H1 (cell line): ENCODE data around the gene UBAP2. TPM values are rescaled to one million over a fixed set of nuclear protein-coding genes. Genes with fewer than 3 reads are reported as not detected.

Experiments used
- CTCF ChIA-PET: fragments of 300-600 bp; sonication (Branson Sonifier 250); formaldehyde crosslinking; loops from one replicate; lab custom pipeline; 2021; ENCODE audit not compliant: partially characterized antibody; lab: Charles Lee
- POLR2A ChIA-PET: fragments of 300-600 bp; sonication (Branson Sonifier 250); formaldehyde crosslinking; loops from one replicate; lab custom pipeline; 2021; ENCODE audit warnings: inconsistent platforms; ENCODE audit not compliant: partially characterized antibody; lab: Charles Lee
- DNase-seq, 2 experiments: peaks; one replicate each; pipeline versions ENCODE4 v3.0.0 to v3.0.0-alpha.2; 2010 to 2022; ENCODE audit warnings: low spot score in 2 of 2, low read depth in 1 of 2, mixed read lengths in 1 of 2
- FAIRE-seq: peaks from 2 replicates; lab custom pipeline; 2011; peaks lifted over from hg19 to GRCh38; lab: Jason Lieb, UNC
- H2AFZ ChIP-seq: 2 replicates; pipeline ENCODE4 v1.8.1; 2012; ENCODE audit warnings: low read length, inconsistent platforms
- H2AK5ac ChIP-seq: 2 replicates; pipeline ENCODE4 v1.6.1; 2013; ENCODE audit warnings: low read depth, low read length
- H2BK120ac ChIP-seq: replicated peaks from 2 replicates; pipeline ENCODE3; 2013; ENCODE audit warnings: low read depth, low read length, inconsistent platforms
- H2BK12ac ChIP-seq: 2 replicates; pipeline ENCODE4 v1.6.1; 2013; ENCODE audit warnings: low read depth, low read length
- H2BK15ac ChIP-seq: 2 replicates; pipeline ENCODE4 v1.6.1; 2013; ENCODE audit warnings: low read length
- H2BK20ac ChIP-seq: 2 replicates; pipeline ENCODE4 v1.6.1; 2013; ENCODE audit warnings: low read length
- H2BK5ac ChIP-seq: 2 replicates; pipeline ENCODE4 v1.6.1; 2013; ENCODE audit warnings: low read depth, low read length
- H3K14ac ChIP-seq: 2 replicates; pipeline ENCODE4 v1.6.1; 2013; ENCODE audit warnings: inconsistent platforms; ENCODE audit not compliant: insufficient read length
- H3K18ac ChIP-seq: 2 replicates; pipeline ENCODE4 v1.6.1; 2013; ENCODE audit warnings: low read length; ENCODE audit errors: extremely low read depth
- H3K23ac ChIP-seq: 2 replicates; pipeline ENCODE4 v1.6.1; 2013; ENCODE audit warnings: inconsistent platforms; ENCODE audit not compliant: insufficient read length
- H3K23me2 ChIP-seq: 2 replicates; pipeline ENCODE4 v1.6.1; 2013; ENCODE audit warnings: low read depth, low read length
- H3K27ac ChIP-seq: 2 replicates; pipeline ENCODE4 v1.6.1; 2011; ENCODE audit warnings: low read depth, low read length, inconsistent platforms
- H3K27me3 ChIP-seq, 4 experiments: replicated peaks in 1 of 4; 1 replicate in 1 of 4; 2 replicates in 3 of 4; pipeline versions ENCODE4 v1.6.1 to v1.8.1; 2011 to 2013; ENCODE audit warnings: low read length in 3 of 4, mild to moderate bottlenecking in 3 of 4, inconsistent platforms in 2 of 4, mixed read lengths in 2 of 4, moderate library complexity in 1 of 4; ENCODE audit not compliant: control insufficient read depth in 3 of 4, insufficient read depth in 3 of 4; ENCODE audit errors: extremely low read depth in 1 of 4
- H3K36me3 ChIP-seq, 4 experiments: 2 replicates each; pipeline versions ENCODE4 v1.6.1 to v1.8.1; 2011 to 2013; ENCODE audit warnings: mild to moderate bottlenecking in 4 of 4, low read length in 3 of 4, moderate library complexity in 2 of 4, control low read depth in 1 of 4, inconsistent platforms in 1 of 4; ENCODE audit not compliant: insufficient read depth in 4 of 4, control insufficient read depth in 2 of 4
- H3K4ac ChIP-seq: replicated peaks from 2 replicates; pipeline ENCODE3; 2013; ENCODE audit warnings: low read length, low read depth, mixed read lengths, inconsistent platforms; ENCODE audit not compliant: insufficient read length
- H3K4me1 ChIP-seq, 4 experiments: replicated peaks in 1 of 4; 1 replicate in 1 of 4; 2 replicates in 3 of 4; pipeline versions ENCODE4 v1.6.1 to v1.8.1; 2011 to 2013; ENCODE audit warnings: low read length in 3 of 4, inconsistent platforms in 2 of 4, mixed read lengths in 1 of 4; ENCODE audit not compliant: insufficient read depth in 4 of 4, control insufficient read depth in 3 of 4
- H3K4me2 ChIP-seq, 2 experiments: 2 replicates each; pipeline versions ENCODE4 v1.6.1 to v1.8.1; 2011 to 2013; ENCODE audit warnings: low read depth in 2 of 2, low read length in 2 of 2, control low read depth in 1 of 2, inconsistent platforms in 1 of 2, mild to moderate bottlenecking in 1 of 2; ENCODE audit not compliant: insufficient read depth in 1 of 2
- H3K4me3 ChIP-seq, 4 experiments: fragments of 200-600, 300-600 bp in 1 of 4; sonication (generic), shearing (Covaris generic), sonication (Bioruptor Twin) in 1 of 4; 2 replicates each; pipeline versions ENCODE4 v1.5.1 to v1.8.1; 2011 to 2016; ENCODE audit warnings: low read length in 4 of 4, low read depth in 3 of 4, control low read depth in 2 of 4, inconsistent platforms in 2 of 4, mild to moderate bottlenecking in 2 of 4, mixed read lengths in 1 of 4, moderate library complexity in 1 of 4; ENCODE audit not compliant: insufficient read depth in 2 of 4; ENCODE audit errors: extremely low read depth in 1 of 4
- H3K56ac ChIP-seq: replicated peaks from 2 replicates; pipeline ENCODE3; 2013; ENCODE audit warnings: low read depth, mild to moderate bottlenecking, mixed read lengths, low read length, inconsistent platforms; ENCODE audit not compliant: insufficient read length
- H3K79me1 ChIP-seq: 2 replicates; pipeline ENCODE4 v1.6.1; 2013; ENCODE audit warnings: low read depth, low read length, control low read depth
- H3K79me2 ChIP-seq, 2 experiments: 2 replicates each; pipeline versions ENCODE4 v1.6.1 to v1.8.1; 2012 to 2013; ENCODE audit warnings: low read length in 2 of 2, mild to moderate bottlenecking in 2 of 2, inconsistent platforms in 1 of 2; ENCODE audit not compliant: insufficient read depth in 2 of 2, control insufficient read depth in 1 of 2
- H3K9ac ChIP-seq, 4 experiments: replicated peaks in 1 of 4; 1 replicate in 1 of 4; 2 replicates in 3 of 4; pipeline versions ENCODE4 v1.6.1 to v1.8.1; 2011 to 2013; ENCODE audit warnings: low read depth in 3 of 4, low read length in 3 of 4, control low read depth in 2 of 4, mild to moderate bottlenecking in 2 of 4, moderate library complexity in 2 of 4, inconsistent platforms in 1 of 4; ENCODE audit errors: extremely low read depth in 1 of 4
- H3K9me3 ChIP-seq, 2 experiments: 2 replicates each; pipeline versions ENCODE4 v1.6.1 to v1.8.1; 2012 to 2013; ENCODE audit warnings: mild to moderate bottlenecking in 2 of 2, moderate library complexity in 2 of 2, control low read depth in 1 of 2, inconsistent platforms in 1 of 2, low read depth in 1 of 2, low read length in 1 of 2, mixed read lengths in 1 of 2; ENCODE audit not compliant: insufficient read depth in 2 of 2
- H4K20me1 ChIP-seq, 2 experiments: replicated peaks in 1 of 2; 2 replicates each; pipeline versions ENCODE3 to v1.8.1; 2011 to 2013; ENCODE audit warnings: inconsistent platforms in 2 of 2, low read length in 2 of 2, mild to moderate bottlenecking in 1 of 2; ENCODE audit not compliant: insufficient read depth in 2 of 2, control insufficient read depth in 1 of 2
- H4K5ac ChIP-seq: 2 replicates; pipeline ENCODE4 v1.6.1; 2013; ENCODE audit warnings: low read length, low read depth, mixed read lengths, inconsistent platforms; ENCODE audit not compliant: insufficient read length
- H4K8ac ChIP-seq: 2 replicates; pipeline ENCODE4 v1.8.0; 2013; ENCODE audit warnings: mild to moderate bottlenecking, moderate library complexity, low read length, inconsistent platforms; ENCODE audit not compliant: insufficient read depth; ENCODE audit errors: extremely low read depth
- H4K91ac ChIP-seq: replicated peaks from 2 replicates; pipeline ENCODE3; 2013; ENCODE audit warnings: low read length, mixed read lengths, inconsistent platforms; ENCODE audit not compliant: insufficient read length
- CHD1 ChIP-seq: IDR thresholded peaks from 2 replicates; pipeline ENCODE4 v1.6.1; 2012; ENCODE audit warnings: low read depth, low read length, improper control_type of control experiment
- GTF2F1 ChIP-seq: IDR thresholded peaks from 2 replicates; pipeline ENCODE4 v1.6.1; 2012; ENCODE audit warnings: low read depth, low read length, improper control_type of control experiment, borderline replicate concordance
- WGBS, 2 experiments: shearing (Covaris generic) in 1 of 2; methylation state at CpG; one replicate each; pipeline versions ENCODE4 v1.1.6 to v1.1.7; 2013 to 2015; ENCODE audit warnings: low lambda C conversion rate in 2 of 2, mixed read lengths in 2 of 2, inconsistent platforms in 1 of 2, low coverage in 1 of 2, missing lambda C conversion rate in 1 of 2; ENCODE audit not compliant: insufficient replicate concordance in 2 of 2, insufficient coverage in 1 of 2, insufficient read length in 1 of 2; ENCODE audit errors: extremely low coverage in 1 of 2, missing lambda C conversion rate in 1 of 2; 5-methylcytosine and 5-hydroxymethylcytosine counted together
- long read RNA-seq, 2 experiments: library from RNA in 1 of 2; library from capped mRNA in 1 of 2; stranded (forward); transcript quantifications; one replicate each; pipeline ENCODE4 v2.0.0, GENCODE V29; 2021; ENCODE audit warnings: inconsistent platforms in 1 of 2
- polyA minus RNA-seq, 3 experiments: library from RNA; depleted of rRNA, polyadenylated mRNA; stranded (reverse); fragments of >200 nt; gene quantifications; 1 replicate in 2 of 3; 2 replicates in 1 of 3; pipeline ENCODE4 v1.2.3, GENCODE V29; 2011
- polyA plus RNA-seq, 7 experiments: library from polyadenylated mRNA; depleted of rRNA in 3 of 7; stranded (reverse) in 5 of 7; unstranded in 2 of 7; fragments of >200 nt in 5 of 7; fragments of 200-250 nt in 2 of 7; gene quantifications; 1 replicate in 5 of 7; 2 replicates in 1 of 7; 4 replicates in 1 of 7; pipeline versions ENCODE4 v1.2.1 to v1.2.3, GENCODE V29; 2011 to 2013; ENCODE audit warnings: missing spikeins in 2 of 7, mixed read lengths in 2 of 7
- total RNA-seq: library from RNA; stranded (reverse); fragmentation: NEBNext Ultra II Directional; extraction: Animal tissue kit (Norgen Biotek cat#: 25700); gene quantifications from 2 replicates; pipeline ENCODE4 v1.2.1, GENCODE V29; 2021

Gene UBAP2, protein sequence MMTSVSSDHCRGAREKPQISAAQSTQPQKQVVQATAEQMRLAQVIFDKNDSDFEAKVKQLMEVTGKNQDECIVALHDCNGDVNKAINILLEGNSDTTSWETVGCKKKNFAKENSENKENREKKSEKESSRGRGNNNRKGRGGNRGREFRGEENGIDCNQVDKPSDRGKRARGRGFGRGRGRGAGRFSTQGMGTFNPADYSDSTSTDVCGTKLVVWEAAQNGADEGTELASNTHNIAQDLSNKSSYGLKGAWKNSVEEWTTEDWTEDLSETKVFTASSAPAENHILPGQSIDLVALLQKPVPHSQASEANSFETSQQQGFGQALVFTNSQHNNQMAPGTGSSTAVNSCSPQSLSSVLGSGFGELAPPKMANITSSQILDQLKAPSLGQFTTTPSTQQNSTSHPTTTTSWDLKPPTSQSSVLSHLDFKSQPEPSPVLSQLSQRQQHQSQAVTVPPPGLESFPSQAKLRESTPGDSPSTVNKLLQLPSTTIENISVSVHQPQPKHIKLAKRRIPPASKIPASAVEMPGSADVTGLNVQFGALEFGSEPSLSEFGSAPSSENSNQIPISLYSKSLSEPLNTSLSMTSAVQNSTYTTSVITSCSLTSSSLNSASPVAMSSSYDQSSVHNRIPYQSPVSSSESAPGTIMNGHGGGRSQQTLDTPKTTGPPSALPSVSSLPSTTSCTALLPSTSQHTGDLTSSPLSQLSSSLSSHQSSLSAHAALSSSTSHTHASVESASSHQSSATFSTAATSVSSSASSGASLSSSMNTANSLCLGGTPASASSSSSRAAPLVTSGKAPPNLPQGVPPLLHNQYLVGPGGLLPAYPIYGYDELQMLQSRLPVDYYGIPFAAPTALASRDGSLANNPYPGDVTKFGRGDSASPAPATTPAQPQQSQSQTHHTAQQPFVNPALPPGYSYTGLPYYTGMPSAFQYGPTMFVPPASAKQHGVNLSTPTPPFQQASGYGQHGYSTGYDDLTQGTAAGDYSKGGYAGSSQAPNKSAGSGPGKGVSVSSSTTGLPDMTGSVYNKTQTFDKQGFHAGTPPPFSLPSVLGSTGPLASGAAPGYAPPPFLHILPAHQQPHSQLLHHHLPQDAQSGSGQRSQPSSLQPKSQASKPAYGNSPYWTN
- 72.0 and 75.0 TPM in 2 replicates for total RNA-seq
- 81.4 and 88.2 TPM in 2 replicates for polyA plus RNA-seq (2011; rRNA removed)
- polyA plus RNA-seq (2011; cell fraction: cytosol; rRNA removed), result 37.6 TPM
- polyA plus RNA-seq (2011; cell fraction: nucleus; rRNA removed), result 102 TPM
- polyA plus RNA-seq (2012, experiment 1 of 2), result 50.9 to 59.2 TPM (median 53.6 TPM) in 4 replicates
- polyA plus RNA-seq (2012, experiment 2 of 2), result 24.9 TPM
- polyA plus RNA-seq (2013, experiment 1 of 2), result 45.0 TPM
- polyA plus RNA-seq (2013, experiment 2 of 2), result 43.8 TPM
- polyA minus RNA-seq (2011; rRNA and poly(A)+ RNA removed), result 52.1 and 53.7 TPM in 2 replicates
- 32.0 TPM for polyA minus RNA-seq (2011; cell fraction: cytosol; rRNA and poly(A)+ RNA removed)
- 63.7 TPM for polyA minus RNA-seq (2011; cell fraction: nucleus; rRNA and poly(A)+ RNA removed)
- long read RNA-seq, experiment 1, partial matches to known transcripts, result 25 of 33 reads
- long read RNA-seq, experiment 1, other reads (novel, unspliced or antisense), result 5 of 33 reads
- long read RNA-seq, experiment 2, full-length matches to known transcripts, result 3 of 14 reads
- long read RNA-seq, experiment 2, partial matches to known transcripts, result 9 of 14 reads
- long read RNA-seq, experiment 2, other reads (novel, unspliced or antisense), result 2 of 14 reads

DNA sequence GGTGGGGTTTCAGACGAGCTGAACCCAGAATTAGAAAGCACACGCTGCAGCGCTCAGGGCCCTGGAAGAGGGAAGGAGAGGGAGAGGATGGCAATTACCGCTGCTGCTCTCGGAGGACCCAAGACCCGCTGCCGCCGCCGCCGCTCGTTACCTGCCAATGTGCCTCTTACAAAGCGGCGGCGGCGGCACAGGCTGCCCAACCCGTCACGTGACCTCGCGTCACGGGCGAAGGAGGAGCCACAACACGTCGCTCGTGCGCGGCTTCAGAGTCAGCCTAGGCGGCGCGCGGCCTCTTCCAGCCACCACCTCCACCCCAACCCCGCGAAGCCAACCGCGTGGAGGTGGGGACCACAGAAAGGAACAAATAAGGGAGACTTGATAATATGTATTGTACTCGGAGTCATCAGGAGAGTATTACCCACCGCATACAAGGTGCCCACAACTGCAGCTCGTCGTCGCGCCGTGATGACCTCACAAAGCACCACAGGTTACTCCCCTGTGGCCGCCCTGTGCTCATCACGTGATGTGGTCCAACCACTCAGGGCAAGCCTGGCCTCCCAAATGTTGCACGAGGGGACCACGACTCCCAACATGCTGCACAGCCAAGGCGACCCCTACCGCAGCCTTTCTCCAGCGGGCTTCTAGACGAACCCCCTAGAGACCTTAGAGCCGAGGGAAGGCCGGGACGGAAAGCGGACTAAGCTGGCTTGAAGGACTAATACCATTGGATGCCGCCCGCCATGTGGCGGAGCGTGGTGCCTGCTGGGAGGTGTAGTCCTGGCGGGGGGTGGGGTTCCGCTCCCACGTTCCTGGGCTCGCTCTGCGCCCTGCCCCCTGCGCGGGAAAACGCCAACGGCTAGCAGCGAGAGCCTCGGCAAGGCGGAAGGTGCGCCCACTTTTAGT, at the start of gene UBAP2:
TSS of gene UBAP2 (minus strand) at position 161 of the 903 bp plus-strand sequence. CDS start 31,739 bp downstream, outside the sequence.
- H2AFZ ChIP-seq, result peak within 1 kb of the TSS; percentile 96
- peak within 1 kb of the TSS; percentile 75 to 97 (median 91) for H3K4me3 ChIP-seq
- no peaks in the 10 kb centered on the region for H3K9me3 ChIP-seq
- H3K23ac ChIP-seq, result no peak within 1 kb of the TSS
- peak within 1 kb of the TSS; percentile 73 to 99 (median 99) for H3K9ac ChIP-seq
- peaks cover 35 to 43% of the 10 kb centered on the region in 2 experiments for H3K79me2 ChIP-seq
- peak within 1 kb of the TSS; percentile 75; the same call in 1 of the 2 replicates for H2BK12ac ChIP-seq
- peak within 1 kb of the TSS; percentile 90 for H3K56ac ChIP-seq
- H3K4me2 ChIP-seq, result peak within 1 kb of the TSS; percentile 89 to 97
- no peaks in the 10 kb centered on the region for H3K27me3 ChIP-seq
- DNase-seq (peak; percentile 88 to 98), FAIRE-seq (no peak)
- H2BK15ac ChIP-seq, result peak within 1 kb of the TSS; percentile 99; the same call in 1 of the 2 replicates
- H3K36me3 ChIP-seq, result no peaks in the 10 kb centered on the region
- H4K91ac ChIP-seq, result peak within 1 kb of the TSS; percentile 96
- H3K79me1 ChIP-seq, result no peaks in the 10 kb centered on the region
- peaks cover 0 to 15% (median 6%) of the 10 kb centered on the region in 4 experiments; a peak in 4 of 7 replicates for H3K4me1 ChIP-seq
- no peaks in the 10 kb centered on the region for H3K23me2 ChIP-seq
- H3K4ac ChIP-seq, result peak within 1 kb of the TSS; percentile 72
- H3K14ac ChIP-seq, result no peak within 1 kb of the TSS
- 0 out of 2 replicates have a peak within 1 kb of the TSS, but pooled peaks have one; percentile 3 for H2AK5ac ChIP-seq
- peaks cover 0 to 5% of the 10 kb centered on the region in 2 experiments for H4K20me1 ChIP-seq
- ChIA-PET CTCF (interaction anchor here (0.7 to 2.7 kb wide), 4 partner anchors 20 to 27 kb away, joined by 3 to 9 read pairs (median 4); no protein-coding TSS in a partner anchor), POLR2A (interaction anchor here (0.5 to 3.5 kb wide), 31 partner anchors 8 to 329 kb away, joined by 3 to 27 read pairs (median 7); partner anchors contain the start of gene UBAP1)
- H2BK120ac ChIP-seq, result no peak within 1 kb of the TSS
- H2BK20ac ChIP-seq, result peak within 1 kb of the TSS; percentile 91; the same call in 1 of the 2 replicates
- peak within 1 kb of the TSS; percentile 99 for H2BK5ac ChIP-seq
- peak within 1 kb of the TSS; percentile 98 for H4K5ac ChIP-seq
- peak within 1 kb of the TSS; percentile 95 for H3K18ac ChIP-seq
- WGBS, 2 experiments, result 1% methylated on average over 61 of the region's 70 CpGs; no CpG with 5 or more reads in 1 of the 2 experiments
- peak within 1 kb of the TSS; percentile 100 for H3K27ac ChIP-seq
- H4K8ac ChIP-seq, result peak within 1 kb of the TSS; percentile 100
- TF ChIP-seq GTF2F1, result peak; percentile 90
- no peak for TF ChIP-seq CHD1
